Fibroblast of lung (primary cell): ENCODE data around the gene PRKCQ.

Source experiments
- EZH2 ChIP-seq: IDR thresholded peaks from 2 replicates; pipeline ENCODE4 v1.5.1; 2012; ENCODE audit warnings: low read length, control low read depth, mild to moderate bottlenecking; ENCODE audit errors: missing control alignments
- TF ChIP-seq, protein P1 (sequence below), 2 donors: IDR thresholded peaks in 1 of 2; conservative IDR thresholded peaks in 1 of 2; 1 replicate in 1 of 2; 2 replicates in 1 of 2; pipeline ENCODE4 v1.5.1; 2011 to 2012; ENCODE audit warnings: low read length in 2 of 2, control low read depth in 1 of 2, inconsistent platforms in 1 of 2, low read depth in 1 of 2, mild to moderate bottlenecking in 1 of 2

- TF ChIP-seq, protein P1, sequence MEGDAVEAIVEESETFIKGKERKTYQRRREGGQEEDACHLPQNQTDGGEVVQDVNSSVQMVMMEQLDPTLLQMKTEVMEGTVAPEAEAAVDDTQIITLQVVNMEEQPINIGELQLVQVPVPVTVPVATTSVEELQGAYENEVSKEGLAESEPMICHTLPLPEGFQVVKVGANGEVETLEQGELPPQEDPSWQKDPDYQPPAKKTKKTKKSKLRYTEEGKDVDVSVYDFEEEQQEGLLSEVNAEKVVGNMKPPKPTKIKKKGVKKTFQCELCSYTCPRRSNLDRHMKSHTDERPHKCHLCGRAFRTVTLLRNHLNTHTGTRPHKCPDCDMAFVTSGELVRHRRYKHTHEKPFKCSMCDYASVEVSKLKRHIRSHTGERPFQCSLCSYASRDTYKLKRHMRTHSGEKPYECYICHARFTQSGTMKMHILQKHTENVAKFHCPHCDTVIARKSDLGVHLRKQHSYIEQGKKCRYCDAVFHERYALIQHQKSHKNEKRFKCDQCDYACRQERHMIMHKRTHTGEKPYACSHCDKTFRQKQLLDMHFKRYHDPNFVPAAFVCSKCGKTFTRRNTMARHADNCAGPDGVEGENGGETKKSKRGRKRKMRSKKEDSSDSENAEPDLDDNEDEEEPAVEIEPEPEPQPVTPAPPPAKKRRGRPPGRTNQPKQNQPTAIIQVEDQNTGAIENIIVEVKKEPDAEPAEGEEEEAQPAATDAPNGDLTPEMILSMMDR (conservative IDR thresholded peaks at IDR 0.05 in 1 of 2, IDR thresholded peaks at IDR 0.05 in 1 of 2; ENCODE audit: low read depth in 1 of 2, low read length in 2 of 2): peak; percentile 14 to 30
- no peak for TF ChIP-seq EZH2
Observed at GRCh38 chr10:6580279-6581029, 378 bp upstream of the PRKCQ start.
